ENCODE measurements around the gene RSAD2. TPM values are rescaled to one million over a fixed set of nuclear protein-coding genes. Genes with fewer than 3 reads are reported as not detected.
A peak's percentile ranks its signal among the peaks of the same experiment; 100 is the strongest.

The RSAD2 gene
- total RNA-seq, 1 donor from 2014 or later, result 4.4 TPM

GRCh38 chr2:6864923-6865345, 12.6 kb upstream of the RSAD2 start:
- Mint-ChIP-seq H3K27ac (no peak overlapping the region), H3K4me1 (ENCODE audit: low read depth) (peaks cover 7% of the 10 kb centered on the region), H3K9me3 (ENCODE audit: low read depth) (peaks cover 7% of the 10 kb centered on the region), H3K4me3 (ENCODE audit: low read depth) (peak overlapping the region; percentile 64), H3K27me3 (peaks cover 10% of the 10 kb centered on the region), H3K36me3 (ENCODE audit: insufficient read depth) (peaks cover 17% of the 10 kb centered on the region)
- TF ChIP-seq CTCF (IDR thresholded peaks at IDR 0.05; ENCODE audit: unreplicated experiment), result no peak
- DNase-seq (ENCODE audit: low spot score, unreplicated experiment), result no peak

GRCh38 chr2:6865346-6866274, 12.0 kb upstream of the RSAD2 start, which contains the start of gene CMPK2:
CMPK2 (minus strand) TSS chr2:6865907; CDS start chr2:6865696, 211 bp downstream.
- Mint-ChIP-seq H3K9me3 (ENCODE audit: low read depth) (no peaks in the 10 kb centered on the region), H3K27ac (peak within 1 kb of the TSS; percentile 92), H3K4me1 (ENCODE audit: low read depth) (peaks cover 7% of the 10 kb centered on the region), H3K27me3 (peaks cover 10% of the 10 kb centered on the region), H3K36me3 (ENCODE audit: insufficient read depth) (peaks cover 10% of the 10 kb centered on the region), H3K4me3 (ENCODE audit: low read depth) (peak within 1 kb of the TSS; percentile 77)
- peak; percentile 65 for TF ChIP-seq CTCF (IDR thresholded peaks at IDR 0.05; ENCODE audit: unreplicated experiment)
- DNase-seq (ENCODE audit: low spot score, unreplicated experiment), result peak; percentile 67

DNA sequence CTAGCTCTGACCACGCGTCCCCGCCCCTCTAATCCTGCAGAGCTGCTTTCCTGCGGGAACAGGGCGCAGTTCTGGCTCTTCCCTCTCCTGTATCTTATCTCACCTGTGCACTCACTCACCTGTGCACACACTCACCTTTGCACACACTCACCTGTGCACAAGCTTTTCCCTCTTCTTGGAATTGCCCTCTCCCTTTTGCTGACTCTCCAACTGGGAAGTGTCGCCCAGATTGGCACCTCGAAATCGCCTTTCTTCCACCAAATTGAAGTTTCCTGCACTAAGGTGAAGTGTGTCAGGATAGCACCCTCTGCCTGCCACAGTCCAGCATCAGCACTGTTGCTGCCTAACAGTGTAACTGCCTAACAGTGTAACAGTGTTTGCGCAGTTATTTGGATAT, 11.3 kb upstream of the RSAD2 start:
- H3K27me3 Mint-ChIP-seq, result peaks cover 12% of the 10 kb centered on the region
- peak overlapping the region; percentile 92 for H3K27ac Mint-ChIP-seq
- H3K4me3 Mint-ChIP-seq (ENCODE audit: low read depth), result peak overlapping the region; percentile 77
- TF ChIP-seq CTCF (IDR thresholded peaks at IDR 0.05; ENCODE audit: unreplicated experiment), result peak; percentile 57
- H3K9me3 Mint-ChIP-seq (ENCODE audit: low read depth), result no peaks in the 10 kb centered on the region
- H3K4me1 Mint-ChIP-seq (ENCODE audit: low read depth), result peaks cover 7% of the 10 kb centered on the region
- no peak for DNase-seq (ENCODE audit: low spot score, unreplicated experiment)
- H3K36me3 Mint-ChIP-seq (ENCODE audit: insufficient read depth), result peaks cover 6% of the 10 kb centered on the region

DNA sequence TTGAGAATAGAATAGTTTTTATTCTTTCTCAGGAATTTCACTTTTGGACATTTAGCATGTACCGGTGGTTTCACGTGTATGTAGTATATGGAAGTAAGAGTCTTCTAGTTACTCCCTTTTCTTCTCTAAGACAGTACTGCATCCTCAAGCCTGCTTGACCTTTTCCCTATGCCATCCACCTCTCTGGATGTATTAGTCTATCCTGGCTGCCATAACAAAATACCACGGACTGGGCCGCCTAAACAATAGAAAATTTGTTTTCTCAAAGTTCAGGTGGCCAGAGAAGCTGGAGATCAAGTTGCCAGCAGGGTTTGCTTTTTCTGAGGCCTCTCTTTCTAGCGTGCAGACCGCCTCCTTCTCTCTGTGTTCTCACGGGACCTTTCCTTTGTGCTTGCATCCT, 10.6 kb upstream of the RSAD2 start:
- no peak overlapping the region for H3K27ac Mint-ChIP-seq
- H3K9me3 Mint-ChIP-seq (ENCODE audit: low read depth), result no peaks in the 10 kb centered on the region
- no peak for TF ChIP-seq CTCF (IDR thresholded peaks at IDR 0.05; ENCODE audit: unreplicated experiment)
- peaks cover 1% of the 10 kb centered on the region for H3K36me3 Mint-ChIP-seq (ENCODE audit: insufficient read depth)
- H3K4me3 Mint-ChIP-seq (ENCODE audit: low read depth), result no peak overlapping the region
- peaks cover 7% of the 10 kb centered on the region for H3K4me1 Mint-ChIP-seq (ENCODE audit: low read depth)
- no peak for DNase-seq (ENCODE audit: low spot score, unreplicated experiment)
- H3K27me3 Mint-ChIP-seq, result peaks cover 15% of the 10 kb centered on the region

- Mint-ChIP-seq H3K27me3 (peaks cover 4% of the 10 kb centered on the region), H3K4me3 (ENCODE audit: low read depth) (no peak overlapping the region), H3K4me1 (ENCODE audit: low read depth) (peaks cover 2% of the 10 kb centered on the region), H3K36me3 (ENCODE audit: insufficient read depth) (peaks cover 4% of the 10 kb centered on the region), H3K27ac (no peak overlapping the region), H3K9me3 (ENCODE audit: low read depth) (peaks cover 4% of the 10 kb centered on the region)
- no peak for DNase-seq (ENCODE audit: low spot score, unreplicated experiment)
- TF ChIP-seq CTCF (IDR thresholded peaks at IDR 0.05; ENCODE audit: unreplicated experiment), result no peak
These were observed 5.2 kb upstream of the RSAD2 start for GRCh38 chr2:6872394-6872793.
